ENCODE measurements around the gene SULT1B1. TPM values are rescaled to one million over a fixed set of nuclear protein-coding genes. Genes with fewer than 3 reads are reported as not detected.

SULT1B1 gene
- total RNA-seq, 3 donors from 2014 or later: 0.88 to 1.6 (median 1.4) TPM

GRCh38 chr4:69742596-69742995, 17.8 kb downstream of the SULT1B1 start:
- TF ChIP-seq CTCF (IDR thresholded peaks at IDR 0.05): no peak
- no peak for TF ChIP-seq POLR2A (IDR thresholded peaks at IDR 0.05)
- no peak for TF ChIP-seq POLR2AphosphoS5 (IDR thresholded peaks at IDR 0.05)
- Histone ChIP-seq H3K9me3 (peaks cover 0 to 10% of the 10 kb centered on the region in 2 donors), H3K4me3 (no peak overlapping the region), H3K36me3 (no peaks in the 10 kb centered on the region), H3K27me3 (no peaks in the 10 kb centered on the region), H3K4me1 (no peaks in the 10 kb centered on the region), H3K27ac (no peak overlapping the region)
- intact Hi-C loops (cut with DNase I; ENCODE audit: low total_unique reads): no loop called here
- DNase-seq (ENCODE audit: low spot score in 2 of 2): no peak

GRCh38 chr4:69738872-69739271, 21.5 kb downstream of the SULT1B1 start:
- TF ChIP-seq POLR2AphosphoS5 (IDR thresholded peaks at IDR 0.05) (no peak), POLR2A (IDR thresholded peaks at IDR 0.05) (no peak), CTCF (IDR thresholded peaks at IDR 0.05) (no peak)
- Histone ChIP-seq H3K4me1 (no peaks in the 10 kb centered on the region), H3K27me3 (no peaks in the 10 kb centered on the region), H3K27ac (no peak overlapping the region), H3K4me3 (no peak overlapping the region), H3K36me3 (no peaks in the 10 kb centered on the region), H3K9me3 (peaks cover 0 to 10% of the 10 kb centered on the region in 2 donors)
- intact Hi-C loops (cut with DNase I; ENCODE audit: low total_unique reads): no loop called here
- DNase-seq (ENCODE audit: low spot score in 2 of 2): no peak

- Histone ChIP-seq H3K4me1 (no peaks in the 10 kb centered on the region), H3K27me3 (no peaks in the 10 kb centered on the region), H3K4me3 (no peak overlapping the region), H3K27ac (no peak overlapping the region), H3K36me3 (no peaks in the 10 kb centered on the region), H3K9me3 (peaks cover 0 to 10% of the 10 kb centered on the region in 2 donors)
- intact Hi-C loops (cut with DNase I; ENCODE audit: low total_unique reads): no loop called here
- no peak for DNase-seq (ENCODE audit: low spot score in 2 of 2)
- TF ChIP-seq CTCF (IDR thresholded peaks at IDR 0.05): no peak
- no peak for TF ChIP-seq POLR2A (IDR thresholded peaks at IDR 0.05)
- TF ChIP-seq POLR2AphosphoS5 (IDR thresholded peaks at IDR 0.05): no peak
These were observed 25.3 kb downstream of the SULT1B1 start for GRCh38 chr4:69735119-69735518.

GRCh38 chr4:69731847-69732246, 28.6 kb downstream of the SULT1B1 start:
- no peak overlapping the region for H3K27ac ChIP-seq
- DNase-seq (ENCODE audit: low spot score in 2 of 2): no peak
- no peaks in the 10 kb centered on the region for H3K9me3 ChIP-seq
- H3K27me3 ChIP-seq: no peaks in the 10 kb centered on the region
- intact Hi-C loops (cut with DNase I; ENCODE audit: low total_unique reads): no loop called here
- H3K4me1 ChIP-seq: no peaks in the 10 kb centered on the region
- TF ChIP-seq POLR2AphosphoS5 (IDR thresholded peaks at IDR 0.05) (no peak), POLR2A (IDR thresholded peaks at IDR 0.05) (no peak)
- H3K36me3 ChIP-seq: no peaks in the 10 kb centered on the region
- H3K4me3 ChIP-seq: no peak overlapping the region

- Histone ChIP-seq H3K36me3 (no peaks in the 10 kb centered on the region), H3K4me1 (no peaks in the 10 kb centered on the region), H3K4me3 (no peak overlapping the region), H3K27ac (no peak overlapping the region), H3K9me3 (no peaks in the 10 kb centered on the region), H3K27me3 (no peaks in the 10 kb centered on the region)
- TF ChIP-seq POLR2A (IDR thresholded peaks at IDR 0.05) (no peak), POLR2AphosphoS5 (IDR thresholded peaks at IDR 0.05) (no peak), CTCF (IDR thresholded peaks at IDR 0.05) (no peak)
- DNase-seq (ENCODE audit: low spot score in 2 of 2): no peak
- intact Hi-C loops (cut with DNase I; ENCODE audit: low total_unique reads): no loop called here
These were observed 29.2 kb downstream of the SULT1B1 start for GRCh38 chr4:69731241-69731640.

- H3K4me3 ChIP-seq: no peak overlapping the region
- no peak for TF ChIP-seq POLR2A (IDR thresholded peaks at IDR 0.05)
- TF ChIP-seq POLR2AphosphoS5 (IDR thresholded peaks at IDR 0.05): no peak
- no peak for TF ChIP-seq CTCF (IDR thresholded peaks at IDR 0.05)
- intact Hi-C loops (cut with DNase I; ENCODE audit: low total_unique reads): no loop called here
- H3K27me3 ChIP-seq: no peaks in the 10 kb centered on the region
- H3K36me3 ChIP-seq: no peaks in the 10 kb centered on the region
- no peaks in the 10 kb centered on the region for H3K4me1 ChIP-seq
- DNase-seq (ENCODE audit: low spot score in 2 of 2): no peak
- no peaks in the 10 kb centered on the region for H3K9me3 ChIP-seq
- no peak overlapping the region for H3K27ac ChIP-seq
These were observed 30.4 kb downstream of the SULT1B1 start for GRCh38 chr4:69730002-69730401.

Data from breast epithelium (tissue), 4 donors.